Measurements from ENCODE around the gene RNF150.

Gene RNF150

DNA sequence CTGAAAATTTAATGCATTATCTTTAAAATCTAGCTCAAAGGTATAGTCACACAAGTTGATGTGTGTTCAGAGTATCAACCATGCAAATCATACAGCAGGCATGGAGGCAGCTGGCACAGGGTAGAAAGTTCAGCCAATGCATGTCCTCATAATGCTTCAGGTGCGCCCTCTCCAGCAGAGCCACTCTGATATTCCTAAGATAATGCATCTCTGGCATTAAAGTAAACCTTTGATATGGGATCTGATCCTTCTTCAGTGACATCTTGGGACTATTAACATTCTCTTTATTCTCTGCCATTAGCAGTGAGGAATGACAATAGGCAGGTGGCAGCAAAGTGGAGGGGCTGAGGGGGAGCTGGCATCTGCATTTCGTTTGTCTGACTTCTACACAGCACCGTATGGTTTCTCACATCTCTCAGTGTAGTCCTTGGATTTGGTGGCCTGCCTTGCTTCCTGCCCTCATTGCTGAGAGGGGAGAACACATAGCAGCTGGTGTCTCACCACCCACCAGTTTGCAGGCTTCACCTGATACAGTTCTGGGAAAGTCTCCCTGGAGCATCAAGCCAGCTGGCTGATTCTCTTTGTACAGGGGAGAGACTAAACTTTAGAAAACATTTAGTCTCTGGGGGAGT is 208.4 kb downstream of the RNF150 start:
- in situ Hi-C loops (cut with HindIII; ENCODE audit: low sequenced_read_pairs), result no loop called here
- TF ChIP-seq, protein P1, sequence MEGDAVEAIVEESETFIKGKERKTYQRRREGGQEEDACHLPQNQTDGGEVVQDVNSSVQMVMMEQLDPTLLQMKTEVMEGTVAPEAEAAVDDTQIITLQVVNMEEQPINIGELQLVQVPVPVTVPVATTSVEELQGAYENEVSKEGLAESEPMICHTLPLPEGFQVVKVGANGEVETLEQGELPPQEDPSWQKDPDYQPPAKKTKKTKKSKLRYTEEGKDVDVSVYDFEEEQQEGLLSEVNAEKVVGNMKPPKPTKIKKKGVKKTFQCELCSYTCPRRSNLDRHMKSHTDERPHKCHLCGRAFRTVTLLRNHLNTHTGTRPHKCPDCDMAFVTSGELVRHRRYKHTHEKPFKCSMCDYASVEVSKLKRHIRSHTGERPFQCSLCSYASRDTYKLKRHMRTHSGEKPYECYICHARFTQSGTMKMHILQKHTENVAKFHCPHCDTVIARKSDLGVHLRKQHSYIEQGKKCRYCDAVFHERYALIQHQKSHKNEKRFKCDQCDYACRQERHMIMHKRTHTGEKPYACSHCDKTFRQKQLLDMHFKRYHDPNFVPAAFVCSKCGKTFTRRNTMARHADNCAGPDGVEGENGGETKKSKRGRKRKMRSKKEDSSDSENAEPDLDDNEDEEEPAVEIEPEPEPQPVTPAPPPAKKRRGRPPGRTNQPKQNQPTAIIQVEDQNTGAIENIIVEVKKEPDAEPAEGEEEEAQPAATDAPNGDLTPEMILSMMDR (IDR thresholded peaks at IDR 0.05; ENCODE audit: low read depth, low read length, missing control alignments), result no peak

DNA sequence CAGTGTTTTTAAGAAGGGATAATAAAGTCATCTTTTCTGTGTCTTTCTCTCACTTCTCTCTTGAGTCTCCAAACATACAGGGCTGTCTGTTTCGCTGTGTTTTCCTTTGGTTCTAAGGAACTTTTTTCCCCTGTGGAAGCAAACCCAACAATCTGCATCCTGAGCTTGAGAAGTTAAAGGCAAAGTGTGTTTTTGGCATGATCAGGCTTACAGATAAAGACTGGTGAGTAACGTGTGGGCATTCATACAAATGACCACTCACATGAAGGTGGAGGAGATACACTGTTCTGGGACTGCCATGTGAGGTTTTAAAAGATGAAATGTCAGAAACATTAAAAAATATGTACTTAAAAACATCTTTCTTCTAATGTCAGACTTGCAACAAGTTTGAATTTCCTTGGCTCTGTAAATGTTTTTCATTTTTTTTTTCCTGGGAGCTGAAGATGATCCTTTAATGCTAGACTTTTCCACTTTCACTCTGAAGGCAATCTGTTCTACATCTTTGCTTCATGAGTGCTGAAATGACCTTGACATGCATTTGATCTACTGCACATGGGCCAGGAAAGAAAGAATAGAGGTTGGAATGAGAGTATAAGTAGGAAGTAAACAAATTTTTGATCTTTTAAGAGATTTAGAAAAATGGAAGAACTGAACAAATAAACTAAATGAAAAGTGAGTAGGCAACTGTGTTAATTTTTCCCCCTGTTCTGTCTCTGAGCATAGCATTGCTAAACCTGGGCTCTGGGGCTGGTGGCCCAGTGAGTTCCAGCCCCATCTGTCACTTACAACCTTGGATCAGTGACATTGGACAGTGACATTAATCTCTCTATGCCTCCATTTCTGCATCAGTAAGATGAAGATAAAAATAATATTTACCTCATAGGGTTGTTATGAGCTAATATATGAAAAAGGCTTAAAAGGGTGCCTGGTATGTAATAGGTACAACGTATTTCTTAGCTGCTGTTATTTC is 226.0 kb downstream of the RNF150 start:
- TF ChIP-seq, protein P1 (IDR thresholded peaks at IDR 0.05; ENCODE audit: low read depth, low read length, missing control alignments), result no peak
- in situ Hi-C loops (cut with HindIII; ENCODE audit: low sequenced_read_pairs), result no loop called here
- no peak overlapping the region for H3K4me3 ChIP-seq (ENCODE audit: low read depth, low read length)

More for the DNA sequence above, 208.4 kb downstream of the RNF150 start:
- no peak overlapping the region for H3K4me3 ChIP-seq (ENCODE audit: low read depth, low read length)
- DNase-seq (ENCODE audit: low read depth), result no peak

DNA sequence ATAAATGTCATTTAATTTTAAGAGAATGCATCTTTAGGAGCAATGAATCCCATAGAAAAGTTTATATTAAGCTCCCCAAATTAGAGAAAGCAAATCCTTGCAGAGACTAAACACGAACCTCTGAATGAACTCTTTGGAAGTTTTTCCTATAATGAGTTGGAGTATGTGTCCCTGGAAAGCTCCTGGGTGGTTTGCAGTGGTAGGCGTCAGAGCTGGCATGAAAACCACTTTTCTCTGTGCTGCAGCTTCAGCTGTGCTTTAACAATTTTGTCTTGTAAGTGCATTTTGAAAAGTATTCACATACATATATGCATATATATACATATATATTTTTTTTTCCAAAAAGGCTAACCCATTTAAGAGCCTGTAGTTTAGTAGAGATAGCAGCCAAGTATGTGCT is 228.4 kb downstream of the RNF150 start:
- no peak for DNase-seq (ENCODE audit: low read depth)
- H3K4me3 ChIP-seq (ENCODE audit: low read depth, low read length), result no peak overlapping the region
- TF ChIP-seq, protein P1 (IDR thresholded peaks at IDR 0.05; ENCODE audit: low read depth, low read length, missing control alignments), result no peak
- in situ Hi-C loops (cut with HindIII; ENCODE audit: low sequenced_read_pairs), result no loop called here

More for the DNA sequence above, 226.0 kb downstream of the RNF150 start:
- no peak for DNase-seq (ENCODE audit: low read depth)

DNA sequence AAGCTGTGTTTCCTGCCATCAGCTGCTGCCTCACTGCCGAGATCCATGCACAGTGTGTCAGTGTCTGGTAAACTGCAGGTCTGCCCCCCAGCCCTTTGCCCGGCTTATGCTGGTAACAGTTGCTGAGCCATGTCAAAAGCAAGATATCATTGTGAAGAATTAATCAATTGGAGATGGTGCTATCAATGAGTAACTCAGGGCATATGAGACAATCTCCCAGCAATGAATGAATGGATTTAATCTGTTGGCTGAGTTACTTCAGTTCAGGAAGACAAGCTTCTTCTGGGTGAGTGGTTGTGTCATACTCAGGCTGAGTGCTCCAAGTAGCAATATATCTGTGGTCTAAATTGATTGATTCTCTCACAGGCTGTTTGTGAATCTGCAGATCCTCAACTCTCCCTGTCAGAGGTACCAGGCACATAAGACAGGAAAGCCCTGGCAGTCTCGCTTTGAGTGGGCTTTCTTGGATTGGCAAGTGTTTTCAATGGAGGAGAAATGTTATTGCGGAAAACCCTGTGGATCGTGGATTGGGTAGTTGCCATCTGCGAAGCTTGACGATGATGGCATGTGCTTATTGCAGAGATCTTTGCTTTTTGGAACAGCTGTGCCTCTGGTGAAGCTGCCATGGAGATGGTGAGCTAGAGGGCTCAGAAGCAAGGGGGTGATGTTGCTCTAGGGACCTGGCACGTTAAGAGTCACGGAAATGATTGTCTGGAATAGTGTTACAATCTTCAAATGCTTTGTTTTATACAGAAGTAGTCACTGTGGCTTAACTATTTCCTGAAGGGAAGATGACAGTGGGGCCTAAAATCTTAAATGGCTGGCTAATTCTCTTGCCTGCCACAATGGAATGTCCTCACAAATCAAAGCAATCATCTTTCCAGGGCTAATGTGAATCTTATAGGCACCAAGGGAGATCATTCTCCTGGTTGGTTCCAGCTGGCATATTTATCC is 229.5 kb downstream of the RNF150 start:
- TF ChIP-seq, protein P1 (IDR thresholded peaks at IDR 0.05; ENCODE audit: low read depth, low read length, missing control alignments), result no peak
- no peak for DNase-seq (ENCODE audit: low read depth)
- H3K4me3 ChIP-seq (ENCODE audit: low read depth, low read length), result no peak overlapping the region
- in situ Hi-C loops (cut with HindIII; ENCODE audit: low sequenced_read_pairs), result no loop called here

DNA sequence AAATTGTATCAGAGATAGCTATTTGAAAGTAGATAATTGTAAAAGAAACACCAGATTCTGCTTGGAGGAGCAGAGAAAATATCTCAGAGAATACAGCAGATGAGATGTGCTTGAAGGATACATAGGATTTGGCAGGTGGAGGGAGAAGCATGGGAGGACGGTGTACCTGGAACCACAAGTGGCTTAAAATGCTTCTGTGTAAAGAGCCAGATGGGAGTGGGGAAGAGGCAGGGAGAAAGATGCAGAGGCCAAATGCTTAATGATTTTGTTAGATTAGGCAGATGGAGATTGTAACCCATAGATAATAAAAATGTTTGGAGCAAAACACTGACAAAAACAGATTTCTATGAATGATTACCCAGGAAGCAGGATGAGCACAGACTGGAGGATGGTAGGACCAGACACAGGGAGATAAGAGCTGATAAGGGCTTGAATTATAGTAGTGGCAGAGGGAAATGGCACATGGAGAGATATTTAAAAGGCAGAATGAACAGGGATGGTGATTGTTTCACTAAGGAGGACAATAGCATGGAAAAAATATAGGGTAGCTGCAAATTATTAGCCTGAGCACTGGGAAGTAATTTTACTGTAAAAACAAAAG is 231.4 kb downstream of the RNF150 start:
- no peak overlapping the region for H3K4me3 ChIP-seq (ENCODE audit: low read depth, low read length)
- DNase-seq (ENCODE audit: low read depth), result no peak
- in situ Hi-C loops (cut with HindIII; ENCODE audit: low sequenced_read_pairs), result no loop called here
- TF ChIP-seq, protein P1 (IDR thresholded peaks at IDR 0.05; ENCODE audit: low read depth, low read length, missing control alignments), result no peak

All from astrocyte of the cerebellum (primary cell).